Activated T-helper 17 cell treated with anti-CD3 and anti-CD28 coated beads, Interleukin-2, amount 50 U/mL, for 72 hours (primary cell): ENCODE measurements around the gene PCNX1. TPM values are rescaled to one million over a fixed set of nuclear protein-coding genes. Genes with fewer than 3 reads are reported as not detected.
"Not testable (repeated sequence)": the region's sequence is repeated elsewhere in the genome, so short reads cannot be mapped to it uniquely, and the experiment has no call there.

ENCODE experiments used
- ATAC-seq: fragments of 150-1000 bp; cut with Tn5 transposase; replicated peaks from 2 replicates; pipeline ENCODE4 v1.10.0; 2021; ENCODE audit warnings: mild to moderate bottlenecking, moderate library complexity
- H3K27ac Mint-ChIP-seq: one replicate; pipeline ENCODE4 v1.8.0; 2022; ENCODE audit warnings: mixed read lengths
- H3K27me3 Mint-ChIP-seq: one replicate; pipeline ENCODE4 v1.8.0; 2022; ENCODE audit warnings: mixed read lengths
- H3K36me3 Mint-ChIP-seq: one replicate; pipeline ENCODE4 v1.8.0; 2022; ENCODE audit warnings: low read depth, mild to moderate bottlenecking, mixed read lengths
- H3K4me1 Mint-ChIP-seq: one replicate; pipeline ENCODE4 v1.8.0; 2022; ENCODE audit warnings: mixed read lengths
- H3K4me3 Mint-ChIP-seq: one replicate; pipeline ENCODE4 v1.8.0; 2022; ENCODE audit warnings: mild to moderate bottlenecking, mixed read lengths
- H3K9me3 Mint-ChIP-seq: one replicate; pipeline ENCODE4 v1.8.0; 2022; ENCODE audit warnings: mixed read lengths
- total RNA-seq, 2 donors: library from RNA; stranded (reverse); gene quantifications; one replicate each; pipeline ENCODE4 v1.2.3, GENCODE V29; 2022

PCNX1 gene
- 10 to 100 TPM; 52.1 to 82.0 TPM for total RNA-seq

GRCh38 chr14:70907176-70907995 lies at the start of gene PCNX1:
Gene PCNX1 (plus strand): TSS chr14:70907459. CDS start chr14:70907851, 392 bp downstream.
- Mint-ChIP-seq H3K4me3 (peak within 1 kb of the TSS; percentile 95), H3K4me1 (peaks cover 49% of the 10 kb centered on the region), H3K27ac (peak within 1 kb of the TSS; percentile 89), H3K36me3 (peaks cover 18% of the 10 kb centered on the region), H3K9me3 (no peaks in the 10 kb centered on the region), H3K27me3 (no peaks in the 10 kb centered on the region)
- peak; percentile 70 for ATAC-seq

GRCh38 chr14:70857496-70857890 lies 49.8 kb upstream of the PCNX1 start:
- Mint-ChIP-seq H3K4me3 (peak overlapping the region; percentile 37), H3K9me3 (no peaks in the 10 kb centered on the region), H3K4me1 (peaks cover 11% of the 10 kb centered on the region), H3K27ac (no peak overlapping the region), H3K27me3 (no peaks in the 10 kb centered on the region), H3K36me3 (no peaks in the 10 kb centered on the region)
- ATAC-seq: no peak

- no peaks in the 10 kb centered on the region for H3K36me3 Mint-ChIP-seq
- peaks cover 11% of the 10 kb centered on the region for H3K4me1 Mint-ChIP-seq
- no peak for ATAC-seq
- no peak overlapping the region for H3K27ac Mint-ChIP-seq
- H3K9me3 Mint-ChIP-seq: no peaks in the 10 kb centered on the region
- H3K4me3 Mint-ChIP-seq: no peak overlapping the region
- H3K27me3 Mint-ChIP-seq: no peaks in the 10 kb centered on the region
These were observed 48.6 kb upstream of the PCNX1 start for GRCh38 chr14:70858641-70859040.

- H3K4me3 Mint-ChIP-seq, H3K36me3 Mint-ChIP-seq, H3K9me3 Mint-ChIP-seq, ATAC-seq, H3K4me1 Mint-ChIP-seq, H3K27me3 Mint-ChIP-seq, H3K27ac Mint-ChIP-seq: not testable (repeated sequence)
These were observed 40.3 kb upstream of the PCNX1 start for GRCh38 chr14:70866992-70867391.

GRCh38 chr14:70871001-70871400 lies 36.3 kb upstream of the PCNX1 start:
- no peak for ATAC-seq
- H3K9me3 Mint-ChIP-seq: no peaks in the 10 kb centered on the region
- H3K36me3 Mint-ChIP-seq: no peaks in the 10 kb centered on the region
- no peak overlapping the region for H3K27ac Mint-ChIP-seq
- H3K4me1 Mint-ChIP-seq: peaks cover 19% of the 10 kb centered on the region
- peak overlapping the region; percentile 85 for H3K4me3 Mint-ChIP-seq
- no peaks in the 10 kb centered on the region for H3K27me3 Mint-ChIP-seq

- H3K4me1 Mint-ChIP-seq: peaks cover 19% of the 10 kb centered on the region
- no peaks in the 10 kb centered on the region for H3K36me3 Mint-ChIP-seq
- H3K27me3 Mint-ChIP-seq: no peaks in the 10 kb centered on the region
- ATAC-seq: peak; percentile 91
- H3K4me3 Mint-ChIP-seq: peak overlapping the region; percentile 85
- H3K27ac Mint-ChIP-seq: peak overlapping the region; percentile 88
- H3K9me3 Mint-ChIP-seq: no peaks in the 10 kb centered on the region
These were observed 35.2 kb upstream of the PCNX1 start for GRCh38 chr14:70871863-70872677.

- Mint-ChIP-seq H3K27me3 (no peaks in the 10 kb centered on the region), H3K4me3 (peak overlapping the region; percentile 85), H3K9me3 (no peaks in the 10 kb centered on the region), H3K27ac (peak overlapping the region; percentile 88), H3K4me1 (peaks cover 19% of the 10 kb centered on the region), H3K36me3 (no peaks in the 10 kb centered on the region)
- ATAC-seq: no peak
These were observed 34.6 kb upstream of the PCNX1 start for GRCh38 chr14:70872678-70873020.

GRCh38 chr14:70873627-70874026 lies 33.6 kb upstream of the PCNX1 start:
- H3K4me1 Mint-ChIP-seq: peaks cover 19% of the 10 kb centered on the region
- peak overlapping the region; percentile 4 for H3K4me3 Mint-ChIP-seq
- H3K27ac Mint-ChIP-seq: no peak overlapping the region
- peak; percentile 25 for ATAC-seq
- H3K36me3 Mint-ChIP-seq: no peaks in the 10 kb centered on the region
- H3K27me3 Mint-ChIP-seq: no peaks in the 10 kb centered on the region
- no peaks in the 10 kb centered on the region for H3K9me3 Mint-ChIP-seq

- not testable (repeated sequence) for H3K27me3 Mint-ChIP-seq, H3K9me3 Mint-ChIP-seq
These were observed 31.3 kb upstream of the PCNX1 start for GRCh38 chr14:70875811-70876460.

GRCh38 chr14:70879448-70879847 lies 27.8 kb upstream of the PCNX1 start:
- Mint-ChIP-seq H3K4me3 (no peak overlapping the region), H3K9me3 (no peaks in the 10 kb centered on the region), H3K27me3 (no peaks in the 10 kb centered on the region), H3K4me1 (peaks cover 24% of the 10 kb centered on the region), H3K36me3 (no peaks in the 10 kb centered on the region), H3K27ac (no peak overlapping the region)
- ATAC-seq: no peak

More at GRCh38 chr14:70875811-70876460, 31.3 kb upstream of the PCNX1 start:
- H3K4me3 Mint-ChIP-seq, H3K36me3 Mint-ChIP-seq, ATAC-seq, H3K27ac Mint-ChIP-seq: not testable (repeated sequence)
- peaks cover 19% of the 10 kb centered on the region for H3K4me1 Mint-ChIP-seq

GRCh38 chr14:70880888-70881287 lies 26.4 kb upstream of the PCNX1 start:
- not testable (repeated sequence) for H3K9me3 Mint-ChIP-seq, H3K4me3 Mint-ChIP-seq, H3K36me3 Mint-ChIP-seq, H3K27me3 Mint-ChIP-seq, ATAC-seq, H3K27ac Mint-ChIP-seq
- H3K4me1 Mint-ChIP-seq: peaks cover 34% of the 10 kb centered on the region

GRCh38 chr14:70881549-70882177 lies 25.6 kb upstream of the PCNX1 start:
- Mint-ChIP-seq H3K4me3 (peak overlapping the region; percentile 15), H3K27me3 (no peaks in the 10 kb centered on the region), H3K36me3 (no peaks in the 10 kb centered on the region), H3K4me1 (peaks cover 42% of the 10 kb centered on the region), H3K9me3 (no peaks in the 10 kb centered on the region), H3K27ac (no peak overlapping the region)
- ATAC-seq: no peak

GRCh38 chr14:70882776-70883492 lies 24.3 kb upstream of the PCNX1 start:
- Mint-ChIP-seq H3K36me3 (no peaks in the 10 kb centered on the region), H3K9me3 (no peaks in the 10 kb centered on the region), H3K27ac (peak overlapping the region; percentile 9), H3K4me3 (peak overlapping the region; percentile 80), H3K4me1 (peaks cover 54% of the 10 kb centered on the region), H3K27me3 (no peaks in the 10 kb centered on the region)
- ATAC-seq: no peak
